D721Med (cell line): ENCODE measurements around the gene PIAS2.
A peak's percentile ranks its signal among the peaks of the same experiment; 100 is the strongest.
"Not testable (repeated sequence)": the region's sequence is repeated elsewhere in the genome, so short reads cannot be mapped to it uniquely, and the experiment has no call there.

Source experiments
- DNase-seq: peaks from one replicate; pipeline ENCODE4 v3.0.0; 2011; ENCODE audit warnings: low spot score; ENCODE audit not compliant: insufficient read length
- FAIRE-seq: peaks from 2 replicates; lab custom pipeline; 2011; peaks lifted over from hg19 to GRCh38; lab: Jason Lieb, UNC
- CTCF ChIP-seq: IDR thresholded peaks from 2 replicates; pipeline ENCODE4 v1.5.1; 2012; ENCODE audit warnings: mild to moderate bottlenecking, control low read depth; ENCODE audit not compliant: insufficient read depth; ENCODE audit errors: missing control alignments

PIAS2 gene

GRCh38 chr18:46812311-46812710 is 105.0 kb downstream of the PIAS2 start:
- no peak for DNase-seq
- no peak for TF ChIP-seq CTCF
- FAIRE-seq: peak; percentile 71

GRCh38 chr18:46810481-46811000 is 106.8 kb downstream of the PIAS2 start:
- TF ChIP-seq CTCF: no peak
- FAIRE-seq (peak; percentile 53), DNase-seq (no peak)

- FAIRE-seq: no peak
- no peak for DNase-seq
Observed at GRCh38 chr18:46809145-46809544, 108.2 kb downstream of the PIAS2 start.

GRCh38 chr18:46795945-46796344 is 121.4 kb downstream of the PIAS2 start:
- not testable (repeated sequence) for FAIRE-seq, DNase-seq

More at GRCh38 chr18:46809145-46809544, 108.2 kb downstream of the PIAS2 start:
- no peak for TF ChIP-seq CTCF

- DNase-seq: no peak
- no peak for FAIRE-seq
- TF ChIP-seq CTCF: no peak
Observed at GRCh38 chr18:46794607-46795006, 122.7 kb downstream of the PIAS2 start.

GRCh38 chr18:46793565-46793964 is 123.7 kb downstream of the PIAS2 start:
- DNase-seq (no peak), FAIRE-seq (peak; percentile 96)
- TF ChIP-seq CTCF: peak; percentile 8

- no peak for TF ChIP-seq CTCF
Observed at GRCh38 chr18:46789088-46789487, 128.2 kb downstream of the PIAS2 start.

GRCh38 chr18:46787674-46788073 is 129.6 kb downstream of the PIAS2 start:
- no peak for TF ChIP-seq CTCF

More at GRCh38 chr18:46789088-46789487, 128.2 kb downstream of the PIAS2 start:
- FAIRE-seq: peak; percentile 25
- DNase-seq: no peak

More at GRCh38 chr18:46787674-46788073, 129.6 kb downstream of the PIAS2 start:
- DNase-seq: no peak
- no peak for FAIRE-seq
